Measurements from ENCODE around the gene MFSD2A. TPM values are rescaled to one million over a fixed set of nuclear protein-coding genes. Genes with fewer than 3 reads are reported as not detected.

The MFSD2A gene
- total RNA-seq, 4 donors from 2014 or later: 8.9 to 60.8 (median 16.5) TPM

DNA sequence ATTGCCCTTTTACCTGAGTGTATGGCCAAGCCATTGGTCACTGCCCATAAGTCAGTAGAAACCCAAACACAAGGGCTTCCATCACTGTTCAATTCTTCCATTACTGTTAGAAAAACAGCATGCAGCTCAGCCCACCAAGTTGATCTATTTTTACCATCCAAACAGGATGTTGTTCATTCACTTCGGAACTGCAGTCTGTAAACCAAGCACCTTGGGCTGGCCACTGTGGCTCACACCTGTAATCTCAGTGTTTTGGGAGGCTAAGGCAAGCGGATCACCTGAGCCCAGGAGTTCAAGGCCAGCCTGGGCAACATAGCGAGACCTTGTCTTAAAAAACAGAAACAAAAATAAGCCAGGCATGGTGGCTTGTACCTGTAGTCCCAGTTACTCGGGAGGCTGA, 8.7 kb upstream of the MFSD2A start:
- H3K4me3 ChIP-seq (replicated peaks in 1 of 3): no peak overlapping the region
- 87 to 92% methylated on average over 4 of the region's 4 CpGs for WGBS, 2 donors
- H3K27me3 ChIP-seq: no peaks in the 10 kb centered on the region
- intact Hi-C loops (cut with DNase I): no loop called here
- no peaks in the 10 kb centered on the region for H3K4me1 ChIP-seq
- no peak for DNase-seq
- TF ChIP-seq POLR2A (IDR thresholded peaks at IDR 0.05): no peak
- TF ChIP-seq, protein P1, sequence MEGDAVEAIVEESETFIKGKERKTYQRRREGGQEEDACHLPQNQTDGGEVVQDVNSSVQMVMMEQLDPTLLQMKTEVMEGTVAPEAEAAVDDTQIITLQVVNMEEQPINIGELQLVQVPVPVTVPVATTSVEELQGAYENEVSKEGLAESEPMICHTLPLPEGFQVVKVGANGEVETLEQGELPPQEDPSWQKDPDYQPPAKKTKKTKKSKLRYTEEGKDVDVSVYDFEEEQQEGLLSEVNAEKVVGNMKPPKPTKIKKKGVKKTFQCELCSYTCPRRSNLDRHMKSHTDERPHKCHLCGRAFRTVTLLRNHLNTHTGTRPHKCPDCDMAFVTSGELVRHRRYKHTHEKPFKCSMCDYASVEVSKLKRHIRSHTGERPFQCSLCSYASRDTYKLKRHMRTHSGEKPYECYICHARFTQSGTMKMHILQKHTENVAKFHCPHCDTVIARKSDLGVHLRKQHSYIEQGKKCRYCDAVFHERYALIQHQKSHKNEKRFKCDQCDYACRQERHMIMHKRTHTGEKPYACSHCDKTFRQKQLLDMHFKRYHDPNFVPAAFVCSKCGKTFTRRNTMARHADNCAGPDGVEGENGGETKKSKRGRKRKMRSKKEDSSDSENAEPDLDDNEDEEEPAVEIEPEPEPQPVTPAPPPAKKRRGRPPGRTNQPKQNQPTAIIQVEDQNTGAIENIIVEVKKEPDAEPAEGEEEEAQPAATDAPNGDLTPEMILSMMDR (IDR thresholded peaks at IDR 0.05): no peak
- H3K27ac ChIP-seq: no peak overlapping the region
- H3K9me3 ChIP-seq: no peaks in the 10 kb centered on the region
- no peaks in the 10 kb centered on the region for H3K36me3 ChIP-seq

DNA sequence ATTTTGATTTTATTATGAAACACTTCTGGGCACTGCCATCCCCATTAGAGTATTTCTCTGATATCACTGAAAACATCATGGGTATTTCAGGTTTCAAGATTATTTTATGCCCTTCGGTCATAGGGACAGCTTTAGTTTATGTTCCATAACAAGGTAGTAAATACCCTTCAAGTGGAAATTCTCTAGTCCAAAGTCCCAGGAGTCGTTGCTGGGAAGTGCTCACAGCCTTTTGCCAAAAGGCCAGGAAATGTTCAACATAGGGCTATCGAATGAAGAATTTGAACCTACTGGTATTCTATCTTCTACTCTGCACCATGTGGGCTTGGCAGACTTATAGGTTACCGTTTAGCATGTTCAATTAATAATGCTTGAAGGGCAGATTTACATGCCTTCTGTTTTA, 7.7 kb upstream of the MFSD2A start:
- no peak for DNase-seq
- no peak overlapping the region for H3K27ac ChIP-seq
- 65 to 68% methylated on average over 4 of the region's 4 CpGs for WGBS, 2 donors
- no peak overlapping the region for H3K4me3 ChIP-seq (replicated peaks in 1 of 3)
- H3K9me3 ChIP-seq: no peaks in the 10 kb centered on the region
- H3K36me3 ChIP-seq: no peaks in the 10 kb centered on the region
- intact Hi-C loops (cut with DNase I): no loop called here
- no peaks in the 10 kb centered on the region for H3K27me3 ChIP-seq
- peaks cover 0 to 3% of the 10 kb centered on the region in 2 donors for H3K4me1 ChIP-seq
- TF ChIP-seq POLR2A (IDR thresholded peaks at IDR 0.05): no peak

DNA sequence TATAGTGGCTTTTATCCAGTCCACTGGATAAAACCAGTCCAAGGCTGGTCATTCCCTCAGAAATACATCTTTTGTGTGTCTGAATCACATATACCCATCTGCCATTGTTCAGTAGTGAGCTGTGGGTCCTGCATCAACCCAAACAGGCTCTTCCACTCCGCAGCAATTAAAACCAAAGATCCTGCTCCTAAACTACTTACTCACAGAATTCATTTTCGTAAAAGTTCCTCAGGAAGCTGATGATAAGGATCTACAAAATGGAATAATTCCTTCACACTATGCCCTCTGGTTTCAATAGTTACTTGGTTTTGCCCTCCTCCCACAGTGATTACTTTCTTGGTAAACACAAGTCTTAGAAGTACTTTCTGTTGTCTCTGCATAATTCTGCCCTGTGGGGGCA, 5.1 kb upstream of the MFSD2A start:
- no peak for TF ChIP-seq POLR2A (IDR thresholded peaks at IDR 0.05)
- TF ChIP-seq, protein P1 (IDR thresholded peaks at IDR 0.05): no peak
- WGBS, 2 donors: 88 to 92% methylated on average over 2 of the region's 2 CpGs

DNA sequence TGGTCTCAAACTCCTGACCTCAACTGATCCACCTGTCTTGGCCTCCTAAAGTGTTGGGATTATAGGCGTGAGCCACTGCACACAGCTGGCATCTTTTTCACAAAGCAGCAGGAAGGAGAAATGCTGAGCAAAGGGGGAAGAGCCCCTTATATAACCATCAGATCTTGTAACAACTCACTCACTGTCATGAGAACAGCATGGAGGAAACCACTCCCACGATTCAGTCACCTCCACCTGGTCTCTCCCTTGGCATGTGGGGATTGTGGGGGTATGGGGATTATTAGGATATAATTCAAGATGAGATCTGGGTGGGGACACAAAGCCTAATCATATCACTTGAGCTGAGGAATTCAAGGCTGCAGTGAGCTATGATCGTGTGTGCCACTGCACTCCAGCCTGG, 3.0 kb upstream of the MFSD2A start:
- H3K4me1 ChIP-seq: peaks cover 23 to 40% of the 10 kb centered on the region in 2 donors

More for the DNA sequence above, 5.1 kb upstream of the MFSD2A start:
- no peaks in the 10 kb centered on the region for H3K27me3 ChIP-seq
- peaks cover 7 to 21% of the 10 kb centered on the region in 2 donors for H3K4me1 ChIP-seq
- no peaks in the 10 kb centered on the region for H3K36me3 ChIP-seq
- H3K4me3 ChIP-seq (replicated peaks in 1 of 3): no peak overlapping the region
- no peak overlapping the region for H3K27ac ChIP-seq
- intact Hi-C loops (cut with DNase I): no loop called here
- no peaks in the 10 kb centered on the region for H3K9me3 ChIP-seq
- no peak for DNase-seq

DNA sequence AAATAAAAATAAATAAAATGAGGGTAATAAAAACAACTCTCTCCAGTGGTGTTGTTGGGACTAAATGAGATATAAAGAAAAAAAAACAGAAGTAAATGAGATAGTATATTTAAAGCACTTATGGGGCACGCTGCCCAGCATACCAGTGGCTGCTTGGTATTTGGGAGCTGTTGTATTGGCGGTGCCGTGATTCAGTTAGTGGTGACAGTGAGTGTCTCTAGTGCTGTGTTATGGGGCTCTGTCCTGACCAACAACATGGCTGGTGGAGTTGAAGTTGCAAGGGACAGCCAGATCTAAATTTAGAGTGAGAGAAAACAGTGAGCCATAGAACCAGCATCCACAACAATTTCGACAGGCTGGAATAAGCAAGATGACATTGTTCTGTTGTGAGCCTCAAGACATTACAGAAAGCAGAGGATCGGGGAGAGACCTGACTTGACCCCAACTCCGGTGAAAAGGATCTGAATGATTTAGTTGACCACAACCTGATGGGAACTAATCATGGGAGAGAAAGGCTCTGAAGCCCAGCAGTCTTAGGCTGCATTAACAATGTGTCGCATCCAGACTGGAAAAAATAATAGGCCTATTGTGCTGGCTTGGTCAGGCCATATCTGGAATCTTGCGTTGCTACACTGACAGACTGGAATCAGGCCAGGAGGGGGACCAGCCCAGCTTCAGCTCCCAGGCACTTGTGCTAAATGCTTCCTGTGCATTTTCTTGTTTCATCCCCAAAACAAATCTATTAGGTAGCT, 2.4 kb upstream of the MFSD2A start:
- H3K4me3 ChIP-seq (replicated peaks in 1 of 3): no peak overlapping the region
- DNase-seq: peak; percentile 29 to 53
- no peaks in the 10 kb centered on the region for H3K9me3 ChIP-seq
- H3K27ac ChIP-seq: peak overlapping the region in 1 of 3 donors; percentile 37
- TF ChIP-seq POLR2A (IDR thresholded peaks at IDR 0.05): no peak
- TF ChIP-seq, protein P1 (IDR thresholded peaks at IDR 0.05): no peak
- intact Hi-C loops (cut with DNase I): no loop called here
- no peaks in the 10 kb centered on the region for H3K27me3 ChIP-seq
- H3K36me3 ChIP-seq: no peaks in the 10 kb centered on the region
- WGBS, 2 donors: 70 to 80% methylated on average over 8 of the region's 8 CpGs
- H3K4me1 ChIP-seq: peaks cover 28 to 45% of the 10 kb centered on the region in 2 donors

More for the DNA sequence above, 3.0 kb upstream of the MFSD2A start:
- H3K9me3 ChIP-seq: no peaks in the 10 kb centered on the region
- no peak overlapping the region for H3K4me3 ChIP-seq (replicated peaks in 1 of 3)
- WGBS, 2 donors: 69 to 83% methylated on average over 3 of the region's 3 CpGs
- TF ChIP-seq POLR2A (IDR thresholded peaks at IDR 0.05): no peak
- TF ChIP-seq, protein P1 (IDR thresholded peaks at IDR 0.05): no peak
- no peaks in the 10 kb centered on the region for H3K27me3 ChIP-seq
- no peak for DNase-seq
- no peak overlapping the region for H3K27ac ChIP-seq
- intact Hi-C loops (cut with DNase I): no loop called here
- H3K36me3 ChIP-seq: no peaks in the 10 kb centered on the region

Data from thyroid gland (tissue), 4 donors.